CD4-positive, CD25-positive, alpha-beta regulatory T cell (primary cell): ENCODE data around the gene BPIFA2. TPM values are rescaled to one million over a fixed set of nuclear protein-coding genes. Genes with fewer than 3 reads are reported as not detected.

Experiments
- ATAC-seq, 2 donors: fragments of 150-1000 bp; cut with Tn5 transposase; one replicate each; pipeline ENCODE4 v1.10.0; 2021; ENCODE audit warnings: low read depth in 2 of 2, moderate number of reproducible peaks in 2 of 2, moderate library complexity in 1 of 2
- DNase-seq, 3 donors: peaks; one replicate each; pipeline versions ENCODE4 v3.0.0 to v3.0.0-alpha.2; 2012 to 2022; ENCODE audit warnings: mixed read lengths in 1 of 3
- H3K27ac ChIP-seq: one replicate; pipeline ENCODE4 v1.7.0; 2013; ENCODE audit warnings: mild to moderate bottlenecking, low read length; ENCODE audit not compliant: insufficient read depth, poor library complexity, severe bottlenecking
- H3K27me3 ChIP-seq: one replicate; pipeline ENCODE4 v1.7.0; 2013; ENCODE audit warnings: low read length; ENCODE audit not compliant: control insufficient read depth, insufficient read depth
- H3K36me3 ChIP-seq: one replicate; pipeline ENCODE4 v1.7.0; 2013; ENCODE audit warnings: mild to moderate bottlenecking, low read length, moderate library complexity; ENCODE audit not compliant: control insufficient read depth, insufficient read depth
- H3K4me1 ChIP-seq: 2 replicates; pipeline ENCODE4 v1.7.0; 2013; ENCODE audit warnings: mild to moderate bottlenecking, low read length; ENCODE audit not compliant: insufficient read depth, control insufficient read depth, poor library complexity, severe bottlenecking
- H3K4me3 ChIP-seq: one replicate; pipeline ENCODE4 v1.7.0; 2013; ENCODE audit warnings: low read depth, mild to moderate bottlenecking, low read length, moderate library complexity
- H3K9me3 ChIP-seq, 2 experiments: 1 replicate in 1 of 2; 2 replicates in 1 of 2; pipeline ENCODE4 v1.7.0; 2013; ENCODE audit warnings: low read length in 2 of 2, mild to moderate bottlenecking in 1 of 2, moderate library complexity in 1 of 2; ENCODE audit not compliant: control insufficient read depth in 2 of 2
- H3K27ac Mint-ChIP-seq, 3 donors: one replicate each; pipeline ENCODE4 v1.8.0; 2020 to 2022; ENCODE audit warnings: mild to moderate bottlenecking in 3 of 3, mixed read lengths in 3 of 3, moderate library complexity in 2 of 3
- H3K27me3 Mint-ChIP-seq: one replicate; pipeline ENCODE4 v1.8.0; 2022; ENCODE audit warnings: mild to moderate bottlenecking, mixed read lengths
- H3K36me3 Mint-ChIP-seq: one replicate; pipeline ENCODE4 v1.8.0; 2020; ENCODE audit warnings: mixed read lengths
- H3K4me1 Mint-ChIP-seq, 4 donors: one replicate each; pipeline ENCODE4 v1.8.0; 2020 to 2022; ENCODE audit warnings: mixed read lengths in 4 of 4, mild to moderate bottlenecking in 1 of 4
- H3K4me3 Mint-ChIP-seq, 4 donors: one replicate each; pipeline ENCODE4 v1.8.0; 2020 to 2022; ENCODE audit warnings: mild to moderate bottlenecking in 4 of 4, mixed read lengths in 4 of 4, moderate library complexity in 3 of 4
- H3K9me3 Mint-ChIP-seq, 7 donors: one replicate each; pipeline ENCODE4 v1.8.0; 2020 to 2022; ENCODE audit warnings: mixed read lengths in 7 of 7, mild to moderate bottlenecking in 3 of 7, moderate library complexity in 2 of 7
- polyA plus RNA-seq, 4 donors: library from polyadenylated mRNA; unstranded; fragments of 300-500 nt; fragmentation: Illumina TruSeq; gene quantifications; one replicate each; pipeline ENCODE4 v1.2.3, GENCODE V29; 2021
- total RNA-seq: library from RNA; stranded (reverse); gene quantifications from one replicate; pipeline ENCODE4 v1.2.3, GENCODE V29; 2022

Gene BPIFA2
- total and polyA plus RNA-seq, 5 donors from 2014 or later, result not detected

GRCh38 chr20:33187491-33187890 lies 19.5 kb downstream of the BPIFA2 start:
- H3K4me1 ChIP-seq, result no peaks in the 10 kb centered on the region
- H3K9me3 ChIP-seq, result peaks cover 0 to 3% of the 10 kb centered on the region in 2 experiments
- no peak overlapping the region for H3K4me3 ChIP-seq
- no peaks in the 10 kb centered on the region for H3K36me3 ChIP-seq
- peaks cover 7% of the 10 kb centered on the region for H3K27me3 Mint-ChIP-seq
- H3K27ac Mint-ChIP-seq, result no peak overlapping the region
- H3K9me3 Mint-ChIP-seq, result no peaks in the 10 kb centered on the region
- peaks cover 5% of the 10 kb centered on the region for H3K36me3 Mint-ChIP-seq
- no peak overlapping the region for H3K27ac ChIP-seq
- no peak for DNase-seq
- no peak for ATAC-seq
- no peaks in the 10 kb centered on the region for H3K27me3 ChIP-seq
- H3K4me3 Mint-ChIP-seq, result no peak overlapping the region
- H3K4me1 Mint-ChIP-seq, result no peaks in the 10 kb centered on the region

- no peaks in the 10 kb centered on the region for H3K4me1 Mint-ChIP-seq
- H3K4me3 Mint-ChIP-seq, result no peak overlapping the region
- no peaks in the 10 kb centered on the region for H3K4me1 ChIP-seq
- no peaks in the 10 kb centered on the region for H3K27me3 ChIP-seq
- no peaks in the 10 kb centered on the region for H3K36me3 ChIP-seq
- ATAC-seq (no peak), DNase-seq (no peak)
- H3K36me3 Mint-ChIP-seq, result peaks cover under 1% of the 10 kb centered on the region
- H3K27ac Mint-ChIP-seq, result no peak overlapping the region
- H3K9me3 ChIP-seq, result peaks cover 0 to under 1% of the 10 kb centered on the region in 2 experiments
- H3K27me3 Mint-ChIP-seq, result peaks cover 7% of the 10 kb centered on the region
- no peaks in the 10 kb centered on the region for H3K9me3 Mint-ChIP-seq
- H3K4me3 ChIP-seq, result no peak overlapping the region
- H3K27ac ChIP-seq, result no peak overlapping the region
These were observed 20.5 kb downstream of the BPIFA2 start for GRCh38 chr20:33188421-33188820.

GRCh38 chr20:33191484-33191883 lies 23.5 kb downstream of the BPIFA2 start:
- Histone ChIP-seq H3K9me3 (no peaks in the 10 kb centered on the region), H3K27ac (no peak overlapping the region), H3K27me3 (no peaks in the 10 kb centered on the region), H3K4me3 (no peak overlapping the region), H3K4me1 (no peaks in the 10 kb centered on the region), H3K36me3 (no peaks in the 10 kb centered on the region)
- Mint-ChIP-seq H3K4me1 (peaks cover 0 to 5% (median 0%) of the 10 kb centered on the region in 4 donors), H3K27me3 (peaks cover 13% of the 10 kb centered on the region), H3K36me3 (no peaks in the 10 kb centered on the region), H3K4me3 (no peak overlapping the region), H3K9me3 (no peaks in the 10 kb centered on the region), H3K27ac (no peak overlapping the region)
- DNase-seq, result no peak
- no peak for ATAC-seq

- no peak for ATAC-seq
- Mint-ChIP-seq H3K27ac (no peak overlapping the region), H3K36me3 (no peaks in the 10 kb centered on the region), H3K9me3 (no peaks in the 10 kb centered on the region), H3K4me1 (peaks cover 0 to 5% (median 0%) of the 10 kb centered on the region in 4 donors), H3K27me3 (peaks cover 13% of the 10 kb centered on the region), H3K4me3 (no peak overlapping the region)
- Histone ChIP-seq H3K4me3 (no peak overlapping the region), H3K27me3 (no peaks in the 10 kb centered on the region), H3K9me3 (no peaks in the 10 kb centered on the region), H3K27ac (no peak overlapping the region), H3K4me1 (no peaks in the 10 kb centered on the region), H3K36me3 (no peaks in the 10 kb centered on the region)
- DNase-seq, result no peak
These were observed 24.0 kb downstream of the BPIFA2 start for GRCh38 chr20:33191955-33192354.

- Mint-ChIP-seq H3K36me3 (no peaks in the 10 kb centered on the region), H3K4me3 (no peak overlapping the region), H3K27ac (no peak overlapping the region), H3K4me1 (peaks cover 0 to 5% (median 0%) of the 10 kb centered on the region in 4 donors), H3K27me3 (peaks cover 13% of the 10 kb centered on the region), H3K9me3 (no peaks in the 10 kb centered on the region)
- ATAC-seq (no peak), DNase-seq (no peak)
- Histone ChIP-seq H3K9me3 (no peaks in the 10 kb centered on the region), H3K27me3 (no peaks in the 10 kb centered on the region), H3K4me1 (no peaks in the 10 kb centered on the region), H3K27ac (no peak overlapping the region), H3K36me3 (no peaks in the 10 kb centered on the region), H3K4me3 (no peak overlapping the region)
These were observed 25.0 kb downstream of the BPIFA2 start for GRCh38 chr20:33192912-33193501.

GRCh38 chr20:33199026-33199425 lies 31.1 kb downstream of the BPIFA2 start:
- Mint-ChIP-seq H3K4me3 (no peak overlapping the region), H3K27me3 (peaks cover 10% of the 10 kb centered on the region), H3K4me1 (peaks cover 0 to 5% (median 0%) of the 10 kb centered on the region in 4 donors), H3K36me3 (no peaks in the 10 kb centered on the region), H3K9me3 (no peaks in the 10 kb centered on the region), H3K27ac (no peak overlapping the region)
- Histone ChIP-seq H3K4me1 (no peaks in the 10 kb centered on the region), H3K9me3 (no peaks in the 10 kb centered on the region), H3K27me3 (no peaks in the 10 kb centered on the region), H3K27ac (no peak overlapping the region), H3K4me3 (no peak overlapping the region), H3K36me3 (no peaks in the 10 kb centered on the region)
- ATAC-seq (no peak), DNase-seq (no peak)

- H3K9me3 ChIP-seq, result no peaks in the 10 kb centered on the region
- no peak for ATAC-seq
- peaks cover 2% of the 10 kb centered on the region for H3K27me3 ChIP-seq
- Mint-ChIP-seq H3K4me3 (no peak overlapping the region), H3K27me3 (peaks cover 16% of the 10 kb centered on the region), H3K36me3 (no peaks in the 10 kb centered on the region), H3K9me3 (no peaks in the 10 kb centered on the region), H3K4me1 (no peaks in the 10 kb centered on the region), H3K27ac (no peak overlapping the region)
- no peak overlapping the region for H3K4me3 ChIP-seq
- H3K27ac ChIP-seq, result no peak overlapping the region
- H3K4me1 ChIP-seq, result no peaks in the 10 kb centered on the region
- H3K36me3 ChIP-seq, result no peaks in the 10 kb centered on the region
- no peak for DNase-seq
These were observed 34.5 kb downstream of the BPIFA2 start for GRCh38 chr20:33202451-33202850.

- no peaks in the 10 kb centered on the region for H3K9me3 Mint-ChIP-seq
- ATAC-seq, result no peak
- H3K36me3 ChIP-seq, result no peaks in the 10 kb centered on the region
These were observed 35.5 kb downstream of the BPIFA2 start for GRCh38 chr20:33203444-33203843.

More at GRCh38 chr20:33203444-33203843, 35.5 kb downstream of the BPIFA2 start:
- peaks cover 23% of the 10 kb centered on the region for H3K27me3 Mint-ChIP-seq
- H3K4me3 Mint-ChIP-seq, result no peak overlapping the region
- no peak overlapping the region for H3K27ac Mint-ChIP-seq
- Histone ChIP-seq H3K27ac (no peak overlapping the region), H3K4me1 (no peaks in the 10 kb centered on the region), H3K9me3 (no peaks in the 10 kb centered on the region), H3K27me3 (peaks cover 2% of the 10 kb centered on the region), H3K4me3 (no peak overlapping the region)
- no peaks in the 10 kb centered on the region for H3K4me1 Mint-ChIP-seq
- no peak for DNase-seq
- H3K36me3 Mint-ChIP-seq, result no peaks in the 10 kb centered on the region
